SIG-M5 (cell line): ENCODE measurements around the gene PRKCZ.
A peak's percentile ranks its signal among the peaks of the same experiment; 100 is the strongest.

ENCODE experiments used
- DNase-seq: peaks from one replicate; lab custom pipeline; 2025; lab: John Stamatoyannopoulos, UW

PRKCZ gene

GRCh38 chr1:2229911-2230731 is 179.9 kb downstream of the PRKCZ start:
- no peak for DNase-seq

- DNase-seq, result no peak
These were observed 180.7 kb downstream of the PRKCZ start for GRCh38 chr1:2230781-2231531.

- DNase-seq, result no peak
These were observed 181.5 kb downstream of the PRKCZ start for GRCh38 chr1:2231532-2232254.

- no peak for DNase-seq
These were observed 182.2 kb downstream of the PRKCZ start for GRCh38 chr1:2232255-2232915.

GRCh38 chr1:2232916-2233438 is 182.8 kb downstream of the PRKCZ start:
- DNase-seq, result no peak

GRCh38 chr1:2233468-2233867 is 183.3 kb downstream of the PRKCZ start:
- no peak for DNase-seq

- DNase-seq, result peak; percentile 96
These were observed 184.0 kb downstream of the PRKCZ start for GRCh38 chr1:2233997-2234761.

GRCh38 chr1:2234762-2235113 is 184.5 kb downstream of the PRKCZ start:
- no peak for DNase-seq
